ENCODE measurements around the gene METTL27. TPM values are rescaled to one million over a fixed set of nuclear protein-coding genes. Genes with fewer than 3 reads are reported as not detected.

METTL27 gene, protein sequence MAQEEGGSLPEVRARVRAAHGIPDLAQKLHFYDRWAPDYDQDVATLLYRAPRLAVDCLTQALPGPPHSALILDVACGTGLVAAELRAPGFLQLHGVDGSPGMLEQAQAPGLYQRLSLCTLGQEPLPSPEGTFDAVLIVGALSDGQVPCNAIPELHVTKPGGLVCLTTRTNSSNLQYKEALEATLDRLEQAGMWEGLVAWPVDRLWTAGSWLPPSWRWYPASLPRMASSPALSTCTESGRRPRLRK
- total RNA-seq, result 1 to 10 TPM in 1 of 4 donors, under 1 TPM in 3; 0.36 to 1.5 (median 0.53) TPM

DNA sequence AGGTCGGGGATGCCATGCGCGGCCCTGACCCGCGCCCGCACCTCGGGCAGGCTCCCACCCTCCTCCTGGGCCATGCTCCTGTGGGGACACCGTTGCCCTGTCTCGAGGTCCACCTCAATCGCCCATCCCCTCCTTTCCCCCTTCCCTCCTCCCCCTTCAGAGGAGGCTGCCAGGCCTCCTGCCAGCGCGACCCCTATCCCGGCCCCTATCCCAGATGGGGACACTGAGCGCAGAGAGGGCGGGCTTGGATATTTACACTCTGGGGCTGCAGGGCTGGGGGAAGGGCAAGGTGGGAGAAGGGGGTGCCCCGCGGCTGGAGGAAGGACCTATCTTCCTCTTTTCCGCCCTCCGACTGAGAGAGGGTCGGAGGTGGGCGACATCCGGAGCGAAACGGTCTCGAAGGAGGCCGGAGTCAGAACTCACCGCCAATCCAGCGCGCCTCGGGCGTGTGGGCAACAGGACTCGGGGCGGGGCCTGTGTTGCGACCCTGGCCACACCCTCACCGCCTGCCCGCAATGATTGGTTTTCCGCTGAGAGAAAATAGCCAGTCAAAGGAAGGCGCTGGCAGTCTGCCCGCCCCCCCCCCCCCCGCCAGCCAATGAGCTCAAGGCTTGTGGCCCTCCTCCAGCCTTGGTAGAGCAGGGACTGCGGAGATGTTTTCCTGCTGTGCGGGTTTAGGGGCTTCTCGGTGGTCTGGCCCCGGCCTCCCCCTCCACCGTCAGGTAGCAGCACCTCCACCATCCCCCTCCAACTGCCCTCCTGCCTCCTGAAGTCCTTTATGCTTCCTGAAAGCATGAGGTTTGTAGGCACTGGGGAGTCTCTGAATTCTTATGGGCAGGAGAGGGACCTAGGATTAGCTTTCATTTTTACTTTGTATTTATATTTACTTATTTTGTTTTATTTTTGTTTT lies at the start of gene METTL27:
Gene METTL27 (minus strand): TSS at position 450 of the 910 bp plus-strand sequence. CDS start 376 bp downstream, at position 74.
- peak within 1 kb of the TSS; percentile 64 to 82 (median 72) for H3K4me3 ChIP-seq
- in situ Hi-C loops (cut with MboI; ENCODE audit: low sequenced_read_pairs in 4 of 4), result no loop called here
- H3K4me1 ChIP-seq, result peaks cover 6 to 7% of the 10 kb centered on the region in 2 donors
- TF ChIP-seq, protein P1, sequence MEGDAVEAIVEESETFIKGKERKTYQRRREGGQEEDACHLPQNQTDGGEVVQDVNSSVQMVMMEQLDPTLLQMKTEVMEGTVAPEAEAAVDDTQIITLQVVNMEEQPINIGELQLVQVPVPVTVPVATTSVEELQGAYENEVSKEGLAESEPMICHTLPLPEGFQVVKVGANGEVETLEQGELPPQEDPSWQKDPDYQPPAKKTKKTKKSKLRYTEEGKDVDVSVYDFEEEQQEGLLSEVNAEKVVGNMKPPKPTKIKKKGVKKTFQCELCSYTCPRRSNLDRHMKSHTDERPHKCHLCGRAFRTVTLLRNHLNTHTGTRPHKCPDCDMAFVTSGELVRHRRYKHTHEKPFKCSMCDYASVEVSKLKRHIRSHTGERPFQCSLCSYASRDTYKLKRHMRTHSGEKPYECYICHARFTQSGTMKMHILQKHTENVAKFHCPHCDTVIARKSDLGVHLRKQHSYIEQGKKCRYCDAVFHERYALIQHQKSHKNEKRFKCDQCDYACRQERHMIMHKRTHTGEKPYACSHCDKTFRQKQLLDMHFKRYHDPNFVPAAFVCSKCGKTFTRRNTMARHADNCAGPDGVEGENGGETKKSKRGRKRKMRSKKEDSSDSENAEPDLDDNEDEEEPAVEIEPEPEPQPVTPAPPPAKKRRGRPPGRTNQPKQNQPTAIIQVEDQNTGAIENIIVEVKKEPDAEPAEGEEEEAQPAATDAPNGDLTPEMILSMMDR (IDR thresholded peaks at IDR 0.05 in 4 of 5, conservative IDR thresholded peaks at IDR 0.05 in 1 of 5), result no peak
- peak; percentile 51 to 63 for TF ChIP-seq POLR2A (IDR thresholded peaks at IDR 0.05)
- intact Hi-C loops (cut with DNase I; ENCODE audit: low total_unique reads), result loop anchor here (5.0 to 10.0 kb wide), 2 partner anchors 105 to 218 kb away; partner anchors contain the start of genes ABHD11 and MLXIPL
- no peaks in the 10 kb centered on the region for H3K27me3 ChIP-seq
- H3K27ac ChIP-seq, result peak within 1 kb of the TSS; percentile 66 to 73 (median 66)
- no peaks in the 10 kb centered on the region for H3K36me3 ChIP-seq
- no peaks in the 10 kb centered on the region for H3K9me3 ChIP-seq
- peak; percentile 94 to 98 for ATAC-seq
- peak; percentile 91 to 92 for DNase-seq

DNA sequence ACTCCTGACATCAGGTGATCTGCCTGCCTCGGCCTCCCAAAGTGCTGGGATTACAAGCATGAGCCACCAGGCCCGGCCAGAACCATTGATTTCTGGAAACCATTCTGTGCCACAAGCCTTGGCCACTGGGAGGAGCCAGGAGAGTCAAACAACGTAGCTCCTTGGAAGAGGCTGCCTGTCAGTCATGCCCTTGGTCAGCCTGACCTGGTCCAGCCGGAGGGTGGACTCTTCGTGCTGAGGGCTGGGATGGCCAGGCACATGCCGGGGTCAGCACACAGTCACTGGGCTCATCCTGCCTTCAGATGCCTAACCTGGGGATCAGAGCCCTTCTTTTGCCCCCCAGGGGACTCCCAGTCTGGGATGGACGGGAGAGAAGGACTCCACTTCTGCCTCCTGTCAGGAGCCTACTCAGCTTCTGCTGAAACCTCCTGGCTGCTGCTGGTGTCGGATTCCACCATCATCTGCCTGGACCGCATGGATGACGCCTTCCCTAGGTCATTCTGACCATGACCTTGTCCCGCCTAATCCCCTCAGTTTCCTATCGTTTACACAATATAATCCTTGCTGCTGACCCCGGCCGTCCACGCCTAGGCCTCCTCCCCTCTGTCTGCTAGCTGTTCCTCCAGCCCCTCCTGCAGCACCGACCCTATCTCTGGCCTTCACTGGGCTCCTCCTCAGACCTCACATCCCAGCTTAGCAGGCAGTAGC lies 49.0 kb upstream of the METTL27 start:
- Histone ChIP-seq H3K27me3 (peaks cover 0 to 8% (median 0%) of the 10 kb centered on the region in 3 donors), H3K4me1 (peaks cover 8 to 19% of the 10 kb centered on the region in 2 donors), H3K36me3 (no peaks in the 10 kb centered on the region), H3K27ac (no peak overlapping the region), H3K4me3 (no peak overlapping the region), H3K9me3 (no peaks in the 10 kb centered on the region)
- ATAC-seq (no peak), DNase-seq (no peak)
- TF ChIP-seq, protein P1 (IDR thresholded peaks at IDR 0.05 in 4 of 5, conservative IDR thresholded peaks at IDR 0.05 in 1 of 5), result no peak
- no peak for TF ChIP-seq POLR2A (IDR thresholded peaks at IDR 0.05)
- intact Hi-C loops (cut with DNase I; ENCODE audit: low total_unique reads) (no loop called here), in situ Hi-C loops (cut with MboI; ENCODE audit: low sequenced_read_pairs in 4 of 4) (no loop called here)

DNA sequence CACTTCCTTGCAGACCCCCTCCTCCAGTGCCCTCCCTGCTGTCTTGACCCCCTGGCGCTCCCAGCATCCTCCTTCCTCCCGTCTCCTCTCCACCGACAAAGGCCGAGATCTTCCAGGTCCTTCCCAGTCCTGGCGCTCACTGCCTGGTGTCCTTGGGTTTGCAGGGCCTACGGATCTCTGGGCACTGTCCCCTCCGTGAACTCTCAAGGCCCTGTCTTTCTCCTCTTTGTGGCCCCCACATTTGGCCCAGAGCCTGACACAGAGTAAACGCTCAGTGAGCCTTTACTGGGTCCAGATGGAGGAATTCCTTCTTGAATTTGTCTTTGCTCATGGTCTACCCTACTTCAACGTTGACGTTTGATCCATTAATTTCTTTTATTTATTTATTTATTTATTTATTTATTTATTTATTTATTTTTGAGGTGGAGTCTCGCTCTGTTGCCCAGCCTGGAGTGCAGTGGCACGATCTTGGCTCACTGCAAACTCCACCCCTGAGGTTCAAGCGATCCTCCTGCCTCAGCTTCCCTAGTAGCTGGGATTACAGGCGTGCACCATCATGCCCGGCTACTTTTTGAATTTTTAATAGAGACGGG lies 48.3 kb upstream of the METTL27 start:
- Histone ChIP-seq H3K4me1 (peaks cover 8 to 23% of the 10 kb centered on the region in 2 donors), H3K4me3 (no peak overlapping the region), H3K27ac (no peak overlapping the region), H3K36me3 (no peaks in the 10 kb centered on the region), H3K27me3 (peaks cover 0 to 7% (median 0%) of the 10 kb centered on the region in 3 donors), H3K9me3 (no peaks in the 10 kb centered on the region)
- intact Hi-C loops (cut with DNase I; ENCODE audit: low total_unique reads) (no loop called here), in situ Hi-C loops (cut with MboI; ENCODE audit: low sequenced_read_pairs in 4 of 4) (no loop called here)
- TF ChIP-seq POLR2A (IDR thresholded peaks at IDR 0.05), result no peak
- TF ChIP-seq, protein P1 (IDR thresholded peaks at IDR 0.05 in 4 of 5, conservative IDR thresholded peaks at IDR 0.05 in 1 of 5), result no peak
- DNase-seq (no peak), ATAC-seq (no peak)

DNA sequence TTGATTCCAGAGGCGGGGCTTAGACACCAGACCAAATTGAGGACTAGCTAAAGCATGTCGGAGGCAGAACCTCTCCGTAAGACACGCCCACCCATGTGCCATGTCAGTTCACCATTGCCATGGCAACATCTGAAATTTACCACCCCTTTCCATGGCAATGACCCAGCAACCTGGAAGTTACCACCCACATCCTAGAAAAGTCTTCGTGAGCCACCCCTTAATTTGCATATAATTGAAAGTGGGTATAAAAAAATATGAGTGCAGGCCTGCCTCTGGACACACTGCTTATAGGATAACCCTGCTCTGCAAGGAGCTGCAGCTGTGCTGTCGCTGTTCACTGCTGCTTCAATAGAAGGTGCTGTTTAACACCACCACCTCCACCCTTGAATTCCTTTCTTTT lies 46.6 kb upstream of the METTL27 start:
- no peak for DNase-seq
- TF ChIP-seq POLR2A (IDR thresholded peaks at IDR 0.05), result no peak
- TF ChIP-seq, protein P1 (IDR thresholded peaks at IDR 0.05 in 4 of 5, conservative IDR thresholded peaks at IDR 0.05 in 1 of 5), result no peak
- H3K36me3 ChIP-seq, result no peaks in the 10 kb centered on the region
- no peak overlapping the region for H3K27ac ChIP-seq
- in situ Hi-C loops (cut with MboI; ENCODE audit: low sequenced_read_pairs in 4 of 4) (no loop called here), intact Hi-C loops (cut with DNase I; ENCODE audit: low total_unique reads) (no loop called here)
- no peak for ATAC-seq
- H3K27me3 ChIP-seq, result no peaks in the 10 kb centered on the region
- H3K9me3 ChIP-seq, result no peaks in the 10 kb centered on the region
- H3K4me1 ChIP-seq, result peaks cover 8 to 22% of the 10 kb centered on the region in 2 donors
- H3K4me3 ChIP-seq, result no peak overlapping the region
